Keratinocyte (primary cell): ENCODE measurements around the gene ADAMTS15. TPM values are rescaled to one million over a fixed set of nuclear protein-coding genes. Genes with fewer than 3 reads are reported as not detected.

Source experiments
- DNase-seq: peaks from one replicate; pipeline ENCODE4 v3.0.0-alpha.2; 2011; ENCODE audit warnings: low read depth, missing footprints, low spot score
- FAIRE-seq: peaks from 2 replicates; lab custom pipeline; 2011; peaks lifted over from hg19 to GRCh38; lab: Jason Lieb, UNC
- H2AFZ ChIP-seq: 2 replicates; pipeline ENCODE4 v1.6.0; 2012; ENCODE audit warnings: low read length, control low read depth, inconsistent platforms; ENCODE audit not compliant: control insufficient read depth
- H3K27ac ChIP-seq: 2 replicates; pipeline ENCODE4 v1.5.1; 2011; ENCODE audit warnings: low read length; ENCODE audit not compliant: control insufficient read depth, insufficient read depth
- H3K27me3 ChIP-seq: 3 replicates; pipeline ENCODE4 v1.6.0; 2011; ENCODE audit warnings: low read length; ENCODE audit not compliant: control insufficient read depth, insufficient read depth; ENCODE audit errors: extremely low read depth
- H3K36me3 ChIP-seq, 2 experiments: 2 replicates in 1 of 2; 3 replicates in 1 of 2; pipeline ENCODE4 v1.5.1; 2011; ENCODE audit warnings: low read length in 2 of 2, mild to moderate bottlenecking in 1 of 2; ENCODE audit not compliant: control insufficient read depth in 2 of 2, insufficient read depth in 2 of 2; ENCODE audit errors: extremely low read depth in 1 of 2
- H3K4me1 ChIP-seq: 3 replicates; pipeline ENCODE4 v1.5.1; 2011; ENCODE audit warnings: low read length; ENCODE audit not compliant: control insufficient read depth, insufficient read depth; ENCODE audit errors: extremely low read depth
- H3K4me2 ChIP-seq: 3 replicates; pipeline ENCODE4 v1.6.0; 2011; ENCODE audit warnings: low read depth, low read length; ENCODE audit not compliant: control insufficient read depth, insufficient read depth; ENCODE audit errors: extremely low read depth
- H3K4me3 ChIP-seq, 3 experiments: fragments of 200-600 bp in 1 of 3; sonication (generic) in 1 of 3; 2 replicates in 2 of 3; 3 replicates in 1 of 3; pipeline ENCODE4 v1.5.1; 2011 to 2016; ENCODE audit warnings: low read length in 3 of 3, mild to moderate bottlenecking in 3 of 3, control low read depth in 2 of 3, inconsistent platforms in 1 of 3, low read depth in 1 of 3, mixed read lengths in 1 of 3, mixed run types in 1 of 3, moderate library complexity in 1 of 3; ENCODE audit not compliant: control insufficient read depth in 2 of 3, insufficient read depth in 2 of 3; ENCODE audit errors: extremely low read depth in 1 of 3
- H3K79me2 ChIP-seq: 2 replicates; pipeline ENCODE4 v1.6.0; 2012; ENCODE audit warnings: low read length; ENCODE audit not compliant: control insufficient read depth, insufficient read depth
- H3K9ac ChIP-seq: 3 replicates; pipeline ENCODE4 v1.6.0; 2011; ENCODE audit warnings: low read length; ENCODE audit not compliant: control insufficient read depth, insufficient read depth; ENCODE audit errors: extremely low read depth
- H3K9me1 ChIP-seq: 3 replicates; pipeline ENCODE4 v1.6.0; 2011; ENCODE audit warnings: low read length; ENCODE audit not compliant: control insufficient read depth, insufficient read depth; ENCODE audit errors: extremely low read depth
- H3K9me3 ChIP-seq: 2 replicates; pipeline ENCODE4 v1.5.1; 2012; ENCODE audit warnings: low read depth, low read length; ENCODE audit not compliant: control insufficient read depth
- H4K20me1 ChIP-seq: 3 replicates; pipeline ENCODE4 v1.6.0; 2011; ENCODE audit warnings: low read length; ENCODE audit not compliant: control insufficient read depth, insufficient read depth; ENCODE audit errors: extremely low read depth
- CTCF ChIP-seq, 3 experiments: IDR thresholded peaks in 1 of 3; conservative IDR thresholded peaks in 1 of 3; optimal IDR thresholded peaks in 1 of 3; 2 replicates in 2 of 3; 3 replicates in 1 of 3; pipeline versions ENCODE3 to v1.5.1; 2011; ENCODE audit warnings: low read length in 3 of 3, mild to moderate bottlenecking in 3 of 3, moderate library complexity in 2 of 3, control low read depth in 1 of 3, inconsistent platforms in 1 of 3; ENCODE audit not compliant: insufficient read depth in 2 of 3; ENCODE audit errors: extremely low read depth in 1 of 3
- EZH2 ChIP-seq: IDR thresholded peaks from one replicate; pipeline ENCODE4 v1.6.1; 2012; ENCODE audit warnings: inconsistent platforms, mild to moderate bottlenecking, low read length, moderate library complexity
- dilution Hi-C: fragments of 300-500 bp; cut with MboI; formaldehyde crosslinking; loops from one replicate; pipeline ENCODE4 v1.7.0; 2020; ENCODE audit warnings: low sequenced_read_pairs; ENCODE audit not compliant: extremely low pct_ligation_motif_present
- polyA plus RNA-seq, 5 experiments: library from polyadenylated mRNA; depleted of rRNA in 3 of 5; stranded (reverse) in 3 of 5; stranded (forward) in 1 of 5; unstranded in 1 of 5; fragments of >200 nt; gene quantifications; 1 replicate in 1 of 5; 2 replicates in 3 of 5; 3 replicates in 1 of 5; pipeline versions ENCODE4 v1.2.1 to v1.2.3, GENCODE V29; 2011 to 2012; ENCODE audit warnings: missing spikeins in 2 of 5, low read depth in 1 of 5, low replicate concordance in 1 of 5

The ADAMTS15 gene
- polyA plus RNA-seq, 1 donor (not counting 4 experiments of a cell fraction or from before 2014, with no cell fraction given), result 0.30 TPM

GRCh38 chr11:130519128-130519932, 70.9 kb downstream of the ADAMTS15 start:
- Histone ChIP-seq H3K9me1 (no peaks in the 10 kb centered on the region), H3K79me2 (no peaks in the 10 kb centered on the region), H2AFZ (no peak overlapping the region), H3K27ac (no peak overlapping the region), H3K9me3 (no peaks in the 10 kb centered on the region), H3K4me3 (no peak overlapping the region), H3K4me2 (no peak overlapping the region), H3K27me3 (no peaks in the 10 kb centered on the region), H3K4me1 (no peaks in the 10 kb centered on the region), H3K36me3 (no peaks in the 10 kb centered on the region), H3K9ac (no peak overlapping the region), H4K20me1 (no peaks in the 10 kb centered on the region)
- FAIRE-seq (no peak), DNase-seq (no peak)
- dilution Hi-C loops, result no loop called here
- TF ChIP-seq CTCF (optimal IDR thresholded peaks at IDR 0.05 in 1 of 3, IDR thresholded peaks at IDR 0.05 in 1 of 3, conservative IDR thresholded peaks at IDR 0.05 in 1 of 3; ENCODE audit: extremely low read depth in 1 of 3, insufficient read depth in 2 of 3, low read length in 3 of 3), result no peak
- no peak for TF ChIP-seq EZH2

DNA sequence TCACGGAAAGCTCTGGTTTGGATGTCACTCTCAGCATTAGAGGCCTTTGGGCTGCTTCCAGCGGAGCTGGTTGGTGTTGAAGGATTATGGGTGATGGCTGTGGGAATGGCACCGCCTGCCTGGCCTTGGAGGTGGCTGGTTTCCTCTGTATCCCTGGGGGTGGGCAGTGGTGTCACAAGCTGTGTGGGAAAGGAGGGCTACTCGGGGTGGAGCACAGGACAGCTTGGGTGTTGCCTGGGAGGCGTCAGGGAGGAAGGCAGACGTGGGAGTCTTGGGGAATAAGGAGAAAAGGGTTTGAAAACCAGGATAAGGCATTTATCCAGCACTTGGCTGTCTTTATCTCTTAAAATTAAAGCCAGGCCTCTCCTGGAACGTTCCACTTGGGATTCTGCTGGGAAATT, 71.8 kb downstream of the ADAMTS15 start:
- Histone ChIP-seq H3K4me3 (no peak overlapping the region), H4K20me1 (no peaks in the 10 kb centered on the region), H3K9me3 (no peaks in the 10 kb centered on the region), H3K4me1 (no peaks in the 10 kb centered on the region), H3K27ac (no peak overlapping the region), H3K9ac (no peak overlapping the region), H3K36me3 (no peaks in the 10 kb centered on the region), H3K9me1 (no peaks in the 10 kb centered on the region), H3K4me2 (no peak overlapping the region), H3K79me2 (no peaks in the 10 kb centered on the region), H2AFZ (no peak overlapping the region), H3K27me3 (no peaks in the 10 kb centered on the region)
- no peak for DNase-seq
- TF ChIP-seq CTCF (optimal IDR thresholded peaks at IDR 0.05 in 1 of 3, IDR thresholded peaks at IDR 0.05 in 1 of 3, conservative IDR thresholded peaks at IDR 0.05 in 1 of 3; ENCODE audit: extremely low read depth in 1 of 3, insufficient read depth in 2 of 3, low read length in 3 of 3) (no peak), EZH2 (no peak)
- dilution Hi-C loops, result no loop called here
- FAIRE-seq, result no peak
